ENCODE data around the gene TANC2. TPM values are rescaled to one million over a fixed set of nuclear protein-coding genes. Genes with fewer than 3 reads are reported as not detected.

The TANC2 gene
- total and polyA plus RNA-seq, 2 experiments from 2014 or later = 13.7 to 16.1 TPM

DNA sequence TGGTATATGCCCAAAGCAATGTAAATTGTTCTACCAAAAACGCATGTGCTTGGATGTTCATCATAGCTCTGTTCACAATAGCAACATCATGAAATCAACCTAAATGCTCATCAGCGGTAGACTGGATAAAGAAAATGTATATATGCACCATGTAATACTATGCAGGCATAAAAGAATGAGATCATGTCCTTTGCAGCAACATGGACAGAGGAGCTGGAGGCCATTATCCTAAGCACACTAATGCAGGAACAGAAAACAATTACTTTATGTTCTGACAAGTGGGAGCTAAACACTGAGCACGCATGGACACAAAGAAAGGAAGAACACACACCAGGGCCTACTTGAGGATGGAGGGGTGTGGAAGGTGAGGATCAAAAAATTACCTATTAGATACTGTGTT, 33.7 kb downstream of the TANC2 start:
- no peak overlapping the region for H2AFZ ChIP-seq
- in situ Hi-C loops (cut with MboI) = no loop called here
- H3K79me2 ChIP-seq (ENCODE audit: insufficient read depth) = peaks cover 100% of the 10 kb centered on the region

DNA sequence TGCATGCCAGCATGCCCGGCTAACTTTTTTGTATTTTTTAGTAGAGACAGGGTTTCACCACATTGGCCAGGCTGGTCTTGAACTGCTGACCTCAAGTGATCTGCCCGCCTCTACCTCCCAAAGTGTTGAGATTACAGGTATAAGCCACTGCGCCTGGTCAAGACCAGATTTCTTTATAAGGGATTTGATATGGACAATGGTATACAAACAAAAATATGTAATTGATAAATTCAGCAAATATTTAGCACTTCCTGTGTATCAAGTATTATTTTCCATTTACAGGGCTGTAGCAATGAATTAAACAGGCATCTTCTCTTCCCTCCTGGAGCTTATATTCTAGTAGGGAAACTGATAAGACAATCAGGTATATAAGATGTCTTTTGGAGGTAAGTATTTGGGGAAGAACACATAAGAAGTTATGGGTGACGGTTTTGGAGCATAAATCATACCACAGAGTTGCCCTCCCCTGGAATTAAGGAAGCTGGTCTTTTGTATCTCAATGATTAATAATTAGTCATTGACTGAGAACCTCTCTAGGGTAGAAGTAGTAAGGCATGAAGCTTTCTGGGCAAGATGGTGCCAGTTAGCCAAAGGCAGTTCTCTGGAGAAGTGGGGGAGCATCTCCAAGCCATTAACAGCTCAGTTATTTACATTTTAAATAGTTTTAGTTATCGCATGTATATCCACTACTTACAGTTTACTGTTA, 35.8 kb downstream of the TANC2 start:
- H2AFZ ChIP-seq = no peak overlapping the region
- no peaks in the 10 kb centered on the region; the same call in 1 of the 2 replicates for H3K36me3 ChIP-seq (ENCODE audit: low read depth)
- H3K27me3 ChIP-seq (replicated peaks; ENCODE audit: insufficient read depth) = no peaks in the 10 kb centered on the region
- peak; percentile 16 for DNase-seq
- H3F3A ChIP-seq (ENCODE audit: insufficient read depth) = 0 out of 2 replicates have a peak, but pooled peaks cover 18% of the 10 kb centered on the region
- H3K9ac ChIP-seq = no peak overlapping the region
- H4K20me1 ChIP-seq (ENCODE audit: insufficient read depth) = no peaks in the 10 kb centered on the region; the same call in 1 of the 2 replicates
- H3K9me3 ChIP-seq (ENCODE audit: low read depth) = no peaks in the 10 kb centered on the region
- peaks cover 100% of the 10 kb centered on the region for H3K79me2 ChIP-seq (ENCODE audit: insufficient read depth)
- 95 to 99% methylated on average over 5 of the region's 5 CpGs for WGBS, 2 experiments (ENCODE audit: low coverage in 1 of 2, low lambda C conversion rate in 2 of 2, missing lambda C conversion rate in 2 of 2)
- H3K4me2 ChIP-seq (ENCODE audit: unreplicated experiment) = no peak overlapping the region
- no peak overlapping the region for H3K27ac ChIP-seq
- H3K9me2 ChIP-seq (ENCODE audit: insufficient read depth) = no peaks in the 10 kb centered on the region
- in situ Hi-C loops (cut with MboI) = no loop called here
- no peak for TF ChIP-seq EZH2phosphoT487 (IDR thresholded peaks at IDR 0.05; ENCODE audit: insufficient read depth, low read depth)
- TF ChIP-seq EZH2 (IDR thresholded peaks at IDR 0.05; ENCODE audit: insufficient read depth, poor library complexity, severe bottlenecking) = no peak
- no peak overlapping the region for H3K4me3 ChIP-seq
- H3K4me1 ChIP-seq (ENCODE audit: insufficient read depth) = peaks cover 17% of the 10 kb centered on the region

More for the DNA sequence above, 33.7 kb downstream of the TANC2 start:
- Histone ChIP-seq H4K20me1 (ENCODE audit: insufficient read depth) (no peaks in the 10 kb centered on the region; the same call in 1 of the 2 replicates), H3K4me2 (ENCODE audit: unreplicated experiment) (no peak overlapping the region), H3K27me3 (replicated peaks; ENCODE audit: insufficient read depth) (no peaks in the 10 kb centered on the region), H3K9me3 (ENCODE audit: low read depth) (no peaks in the 10 kb centered on the region), H3K4me1 (ENCODE audit: insufficient read depth) (peaks cover 27% of the 10 kb centered on the region), H3K27ac (no peak overlapping the region), H3K4me3 (no peak overlapping the region), H3K9me2 (ENCODE audit: insufficient read depth) (no peaks in the 10 kb centered on the region), H3F3A (ENCODE audit: insufficient read depth) (peaks cover 22% of the 10 kb centered on the region; the same call in 1 of the 2 replicates), H3K36me3 (ENCODE audit: low read depth) (no peaks in the 10 kb centered on the region; the same call in 1 of the 2 replicates), H3K9ac (no peak overlapping the region)
- 97 to 99% methylated on average over 3 of the region's 3 CpGs for WGBS, 2 experiments (ENCODE audit: low coverage in 1 of 2, low lambda C conversion rate in 2 of 2, missing lambda C conversion rate in 2 of 2)
- TF ChIP-seq EZH2phosphoT487 (IDR thresholded peaks at IDR 0.05; ENCODE audit: insufficient read depth, low read depth) (no peak), EZH2 (IDR thresholded peaks at IDR 0.05; ENCODE audit: insufficient read depth, poor library complexity, severe bottlenecking) (no peak)
- DNase-seq = no peak

DNA sequence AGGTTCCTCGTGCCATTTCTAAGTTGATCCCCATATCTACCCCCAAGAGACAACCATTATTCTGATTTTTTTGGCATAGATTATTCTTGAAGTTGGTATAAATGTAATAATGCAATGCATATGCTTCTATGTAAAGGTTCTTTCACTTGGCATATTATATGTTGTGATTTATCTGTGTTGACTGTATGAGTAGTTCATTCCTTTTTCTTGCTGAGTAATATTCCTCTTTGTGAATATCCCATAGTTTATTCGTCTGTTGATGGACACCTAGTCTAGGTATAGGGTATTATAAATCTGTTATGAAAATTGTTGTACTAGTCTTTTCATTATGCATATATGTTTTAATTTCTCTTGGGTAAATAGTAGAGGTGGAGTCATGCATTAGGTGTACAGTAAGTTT, 36.6 kb downstream of the TANC2 start:
- Histone ChIP-seq H3K36me3 (ENCODE audit: low read depth) (no peaks in the 10 kb centered on the region; the same call in 1 of the 2 replicates), H2AFZ (no peak overlapping the region), H3F3A (ENCODE audit: insufficient read depth) (0 out of 2 replicates have a peak, but pooled peaks cover 18% of the 10 kb centered on the region), H3K79me2 (ENCODE audit: insufficient read depth) (peaks cover 100% of the 10 kb centered on the region), H3K9me2 (ENCODE audit: insufficient read depth) (no peaks in the 10 kb centered on the region), H3K4me3 (no peak overlapping the region), H3K27ac (no peak overlapping the region), H3K4me2 (ENCODE audit: unreplicated experiment) (no peak overlapping the region), H4K20me1 (ENCODE audit: insufficient read depth) (no peaks in the 10 kb centered on the region; the same call in 1 of the 2 replicates), H3K4me1 (ENCODE audit: insufficient read depth) (peaks cover 17% of the 10 kb centered on the region), H3K9ac (no peak overlapping the region), H3K27me3 (replicated peaks; ENCODE audit: insufficient read depth) (no peaks in the 10 kb centered on the region), H3K9me3 (ENCODE audit: low read depth) (no peaks in the 10 kb centered on the region)
- in situ Hi-C loops (cut with MboI) = no loop called here
- DNase-seq = no peak
- 94 to 100% methylated on average over 2 of the region's 2 CpGs for WGBS, 2 experiments (ENCODE audit: low coverage in 1 of 2, low lambda C conversion rate in 2 of 2, missing lambda C conversion rate in 2 of 2)
- TF ChIP-seq EZH2phosphoT487 (IDR thresholded peaks at IDR 0.05; ENCODE audit: insufficient read depth, low read depth) = no peak
- no peak for TF ChIP-seq EZH2 (IDR thresholded peaks at IDR 0.05; ENCODE audit: insufficient read depth, poor library complexity, severe bottlenecking)

DNA sequence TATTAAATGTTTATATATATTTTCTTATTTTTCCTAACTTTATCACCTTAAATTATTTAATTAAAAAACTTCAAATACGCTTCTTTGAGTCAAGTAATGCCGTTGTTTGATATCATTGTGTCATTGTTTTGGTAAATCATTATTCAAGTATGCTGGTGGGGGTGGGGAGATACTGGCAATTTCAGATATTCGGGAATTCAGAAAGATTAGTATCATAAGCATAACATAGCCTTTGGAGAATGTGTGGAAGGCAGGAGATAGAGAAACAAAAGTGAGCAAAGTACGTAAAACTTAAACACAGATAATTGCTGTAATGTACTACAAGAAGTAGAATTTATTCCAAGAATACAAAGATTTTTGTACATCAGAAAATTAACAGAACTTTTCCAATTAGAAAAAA, 49.8 kb downstream of the TANC2 start:
- no peak overlapping the region for H3K9ac ChIP-seq
- H3K4me1 ChIP-seq (ENCODE audit: insufficient read depth) = no peaks in the 10 kb centered on the region
- H3K4me3 ChIP-seq = no peak overlapping the region
- in situ Hi-C loops (cut with MboI) = no loop called here
- TF ChIP-seq EZH2 (IDR thresholded peaks at IDR 0.05; ENCODE audit: insufficient read depth, poor library complexity, severe bottlenecking) (no peak), EZH2phosphoT487 (IDR thresholded peaks at IDR 0.05; ENCODE audit: insufficient read depth, low read depth) (no peak)
- no peak overlapping the region for H3K4me2 ChIP-seq (ENCODE audit: unreplicated experiment)
- peaks cover 100% of the 10 kb centered on the region for H3K79me2 ChIP-seq (ENCODE audit: insufficient read depth)
- H3K9me3 ChIP-seq (ENCODE audit: low read depth) = no peaks in the 10 kb centered on the region
- H3K27me3 ChIP-seq (replicated peaks; ENCODE audit: insufficient read depth) = no peaks in the 10 kb centered on the region
- no peaks in the 10 kb centered on the region for H3K9me2 ChIP-seq (ENCODE audit: insufficient read depth)
- no peak overlapping the region for H3K27ac ChIP-seq
- H2AFZ ChIP-seq = no peak overlapping the region
- WGBS, 2 experiments (ENCODE audit: low coverage in 1 of 2, low lambda C conversion rate in 2 of 2, missing lambda C conversion rate in 2 of 2) = 95 to 100% methylated on average over 4 of the region's 4 CpGs
- DNase-seq = no peak
- H3F3A ChIP-seq (ENCODE audit: insufficient read depth) = no peaks in the 10 kb centered on the region; the same call in 1 of the 2 replicates
- 0 out of 2 replicates have a peak, but pooled peaks cover 4% of the 10 kb centered on the region for H4K20me1 ChIP-seq (ENCODE audit: insufficient read depth)
- 0 out of 2 replicates have a peak, but pooled peaks cover 17% of the 10 kb centered on the region for H3K36me3 ChIP-seq (ENCODE audit: low read depth)

MicroRNA genes within 50 kb of the gene (microRNA counts, 767-probe panel; counts per million panel counts)
- microRNA hsa-miR-633 = 447 counts per million, percentile 86 among the panel's probes with 10 or more counts

Small RNA genes lying within 50 kb of the gene (microRNA-seq; reads per million reads assigned to microRNA genes)
- not detected for gene MIR633 (ENCODE audit: borderline number of aligned reads)

Small RNA genes lying within 50 kb of the gene (small RNA-seq; reads per million reads assigned to genes)
- gene MIR633 (ENCODE audit: low read depth, low replicate concordance) = not detected

Other genes starting within 250 kb of the TANC2 start
- 1.8 and 7.1 TPM in 2 replicates for gene MARCHF10, start 157.9 kb upstream of the TANC2 start, total RNA-seq (2014; rRNA removed; shearing (Covaris generic))
- gene MARCHF10, start 157.9 kb upstream of the TANC2 start, polyA plus RNA-seq (2016; fragmentation: Nextera tagmentation; extraction: Ambion mirVana) = 1.3 and 2.1 TPM in 2 replicates

All from GM23248 (cell line).